SK-MEL-5 (cell line): ENCODE measurements around the gene KCNQ1OT1. TPM values are rescaled to one million over a fixed set of nuclear protein-coding genes. Genes with fewer than 3 reads are reported as not detected.

ENCODE experiments used
- DNase-seq: peaks from one replicate; pipeline ENCODE4 v3.0.0-alpha.2; 2016; ENCODE audit warnings: low read depth, low spot score
- in situ Hi-C: cut with HindIII; loops from 2 replicates; pipeline ENCODE4 v1.10.0; 2016; ENCODE audit warnings: low sequenced_read_pairs, high pct_unique_total_duplicates, low pct_unique_long_range_greater_than_20kb
- total RNA-seq: library from RNA; depleted of rRNA; stranded (reverse); fragments of >200 nt; shearing (Covaris generic); gene quantifications from 2 replicates; pipeline ENCODE4 v1.2.3, GENCODE V29; 2014

The KCNQ1OT1 gene
- total RNA-seq, 1 experiment from 2014 or later: 0.48 TPM

DNA sequence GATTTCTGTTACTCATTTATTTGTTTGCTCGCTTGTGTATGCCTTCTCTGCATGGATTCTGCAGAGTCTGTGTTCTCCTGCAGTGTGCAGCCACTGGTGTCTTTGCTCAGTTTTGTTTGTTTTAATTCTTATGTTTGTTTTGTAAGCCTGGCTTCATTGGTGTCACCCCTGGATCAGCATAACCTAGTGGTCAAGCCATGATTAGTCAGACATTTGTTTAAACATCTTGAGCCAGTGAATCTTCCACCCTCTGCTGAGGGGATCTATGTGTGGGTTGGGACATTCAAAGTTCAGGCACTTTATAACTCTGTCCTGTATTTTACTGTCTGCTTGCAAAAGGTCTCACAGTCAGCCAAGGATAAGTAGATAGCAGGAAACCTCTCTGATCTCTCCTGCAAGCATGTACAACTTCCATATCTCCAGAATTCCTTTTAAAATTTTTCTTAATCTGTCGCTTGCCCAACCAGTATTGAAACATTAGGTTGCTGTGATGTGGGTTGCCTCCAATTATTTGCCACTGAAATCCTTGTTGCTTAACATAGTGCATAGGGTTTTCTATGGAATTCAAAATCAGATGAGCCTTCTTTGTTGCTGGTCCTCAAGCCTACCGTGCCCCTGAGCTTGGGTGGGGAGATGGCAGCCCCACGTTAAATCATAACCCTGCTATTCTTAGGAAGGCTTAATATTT is 86.8 kb downstream of the KCNQ1OT1 start:
- no peak for DNase-seq
- in situ Hi-C loops: no loop called here

DNA sequence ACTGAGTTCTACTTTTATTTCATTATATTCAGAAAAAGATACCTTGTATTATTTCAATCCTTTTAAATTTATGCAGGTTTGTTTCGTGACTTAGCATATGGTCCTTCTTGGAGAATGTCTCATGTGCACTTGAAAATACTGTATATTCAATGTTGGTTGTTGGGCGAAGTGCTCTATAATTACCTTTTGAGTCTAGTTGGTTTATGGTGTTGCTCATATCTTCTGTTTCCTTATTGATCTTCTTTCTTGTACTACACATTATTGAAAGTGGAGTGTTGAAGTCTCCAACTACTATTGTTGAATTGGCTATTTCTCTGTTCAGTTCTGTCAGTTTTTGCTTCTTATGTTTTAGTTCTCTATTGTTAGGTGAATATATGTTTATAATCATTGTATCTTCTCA is 90.4 kb downstream of the KCNQ1OT1 start:
- in situ Hi-C loops: no loop called here
- DNase-seq: no peak

DNA sequence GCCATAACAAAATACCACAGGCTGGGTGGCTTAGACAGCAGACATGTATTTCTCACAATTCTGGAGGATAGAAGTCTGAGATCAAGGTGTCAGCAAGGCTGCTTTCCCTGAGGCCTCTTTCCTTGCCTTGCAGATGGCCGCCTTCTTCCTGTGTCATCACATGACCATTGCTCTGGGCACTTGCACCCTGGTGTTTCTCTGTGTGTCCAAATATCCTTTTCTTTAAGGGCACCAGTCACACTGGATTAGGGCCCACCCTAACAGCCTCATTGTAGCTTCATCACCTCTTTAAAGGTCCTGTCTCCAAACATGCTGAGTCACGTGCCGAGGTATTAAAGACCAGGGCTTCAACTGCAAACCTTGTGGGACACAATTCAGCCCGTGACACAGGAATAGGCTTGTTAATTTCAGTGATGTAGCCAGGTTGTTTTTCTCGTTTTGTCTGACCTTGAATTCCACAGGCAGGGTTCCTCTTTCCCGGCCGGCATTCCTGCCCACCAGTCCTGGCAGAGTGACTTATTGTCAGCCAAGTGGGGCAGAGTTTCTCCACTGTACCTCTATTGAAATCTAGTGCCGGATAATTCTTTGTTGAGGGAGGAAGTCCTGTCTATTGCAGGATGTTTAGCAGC is 100.1 kb downstream of the KCNQ1OT1 start:
- no peak for DNase-seq
- in situ Hi-C loops: no loop called here

DNA sequence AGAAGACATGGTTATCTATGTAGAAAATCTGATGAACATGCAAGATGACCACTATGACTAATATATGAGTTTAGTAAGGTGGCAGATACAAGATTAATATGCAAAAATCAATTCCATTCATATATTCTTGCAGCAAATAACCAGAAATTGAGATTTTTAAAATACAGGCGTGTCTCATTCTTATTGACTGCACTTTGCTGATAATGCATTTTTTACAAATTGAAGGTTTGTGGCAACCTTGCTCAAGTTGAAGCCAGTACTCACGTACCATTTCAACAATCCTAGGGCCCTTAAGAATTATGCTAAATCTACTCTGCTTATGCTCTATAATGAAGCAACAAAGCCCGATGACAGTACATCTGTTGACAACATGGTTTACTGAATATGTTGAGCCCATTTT is 104.6 kb downstream of the KCNQ1OT1 start:
- no peak for DNase-seq
- in situ Hi-C loops: no loop called here

DNA sequence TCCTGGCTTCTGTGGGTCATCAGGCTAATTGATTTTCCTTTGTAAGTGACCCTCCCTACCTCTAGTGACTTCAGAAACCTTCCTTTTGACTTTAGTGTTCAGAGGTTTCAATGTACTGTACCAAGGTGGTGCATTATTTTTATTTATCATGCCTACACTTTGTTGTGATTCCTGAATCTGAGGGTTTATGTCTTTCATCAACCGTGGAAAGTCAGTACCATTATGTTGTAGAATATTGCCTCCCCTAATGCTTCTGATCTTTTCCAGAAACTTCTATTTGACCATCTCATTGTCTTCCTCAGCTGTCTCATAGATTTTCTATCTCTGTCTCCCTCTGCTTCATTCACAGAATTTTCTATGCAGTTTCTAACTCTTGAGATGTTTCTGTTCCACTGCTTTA is 105.5 kb downstream of the KCNQ1OT1 start:
- in situ Hi-C loops: no loop called here

DNA sequence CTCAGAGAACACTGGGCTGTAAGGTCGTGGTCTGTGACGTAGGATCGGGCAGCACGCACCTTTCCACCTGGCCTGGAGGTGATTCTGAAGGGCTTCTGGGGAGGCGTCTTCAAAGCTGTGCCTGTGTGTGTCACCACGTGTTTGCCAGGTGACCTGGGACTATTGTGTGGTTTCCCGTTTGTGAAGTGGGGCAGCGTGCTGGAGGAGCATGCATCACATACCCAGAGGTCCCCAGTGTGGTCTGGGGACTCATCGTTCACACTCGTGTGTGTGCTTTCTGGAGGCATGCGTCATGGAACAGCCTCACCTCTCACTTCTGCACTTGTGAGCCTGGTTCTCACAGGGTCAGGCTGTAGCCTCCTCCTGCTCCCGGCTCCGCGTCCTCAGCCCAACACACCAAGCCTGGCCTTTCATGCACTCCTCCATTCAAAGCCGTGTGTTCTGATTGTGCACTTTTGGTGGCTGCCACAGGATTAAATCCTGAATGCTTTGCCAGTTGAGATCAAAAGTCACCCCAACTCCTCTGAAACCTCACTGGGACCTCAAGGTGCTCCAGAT is 106.3 kb downstream of the KCNQ1OT1 start:
- DNase-seq: no peak
- in situ Hi-C loops: no loop called here

More for the DNA sequence above, 105.5 kb downstream of the KCNQ1OT1 start:
- no peak for DNase-seq

DNA sequence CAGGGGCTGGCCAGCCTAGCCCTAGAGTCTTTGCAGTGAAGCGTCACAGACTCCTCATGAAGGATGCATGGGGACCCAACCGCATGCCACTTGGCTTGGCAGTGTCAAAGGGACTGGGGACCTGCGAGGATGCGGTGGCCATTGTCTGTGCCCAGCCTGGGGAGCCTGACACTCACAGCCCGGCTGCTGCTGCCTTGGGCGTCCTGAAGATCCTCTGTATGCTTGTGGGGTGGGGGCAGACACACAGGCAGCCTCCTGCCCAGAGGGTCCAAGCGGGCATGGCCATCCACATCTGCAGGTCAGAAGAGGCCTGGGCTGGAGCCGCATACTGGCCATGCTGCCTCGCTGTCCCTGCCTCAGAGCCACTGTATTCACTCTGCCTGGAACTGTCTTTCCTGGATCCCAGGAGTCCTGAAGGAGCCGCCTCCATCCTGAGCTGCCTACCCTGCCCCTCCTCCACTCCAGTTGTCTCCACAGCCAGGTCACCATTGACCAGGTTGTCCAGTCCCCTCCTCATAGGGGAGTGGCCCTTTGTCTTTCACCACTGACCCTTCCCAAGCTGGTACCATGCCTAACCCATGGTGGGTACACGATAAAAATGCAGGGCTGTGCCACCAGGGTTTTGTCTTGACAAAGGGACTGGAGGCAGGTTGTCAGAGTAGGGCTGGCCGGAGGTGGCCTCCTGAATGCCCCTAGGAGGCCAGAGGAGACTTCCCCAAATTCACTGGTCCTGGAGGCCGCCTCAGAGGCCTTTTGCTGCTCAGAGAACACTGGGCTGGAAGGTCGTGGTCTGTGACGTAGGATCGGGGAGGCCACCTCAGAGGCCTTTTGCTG is 107.0 kb downstream of the KCNQ1OT1 start:
- in situ Hi-C loops: no loop called here
- DNase-seq: no peak

DNA sequence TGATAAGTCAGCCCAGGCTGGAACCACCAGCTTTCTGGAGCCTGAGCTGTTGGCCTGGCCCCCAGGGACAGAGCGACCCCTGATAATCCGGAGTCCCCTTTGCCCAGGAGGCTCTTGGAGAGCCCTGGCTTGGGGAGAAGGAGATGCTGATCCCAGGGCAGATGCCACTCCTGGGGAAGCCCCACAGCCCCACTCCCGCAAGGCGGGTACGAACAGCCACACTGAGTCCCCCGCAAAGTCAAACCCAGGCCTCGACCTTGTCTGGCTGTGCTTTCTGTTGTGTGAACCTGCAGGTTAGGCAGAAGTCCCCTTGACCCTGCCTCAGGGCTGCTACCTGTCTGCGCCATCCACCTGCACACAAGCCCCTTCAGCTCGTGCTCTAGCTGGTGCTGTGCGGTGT is 108.0 kb downstream of the KCNQ1OT1 start:
- no peak for DNase-seq
- in situ Hi-C loops: no loop called here

DNA sequence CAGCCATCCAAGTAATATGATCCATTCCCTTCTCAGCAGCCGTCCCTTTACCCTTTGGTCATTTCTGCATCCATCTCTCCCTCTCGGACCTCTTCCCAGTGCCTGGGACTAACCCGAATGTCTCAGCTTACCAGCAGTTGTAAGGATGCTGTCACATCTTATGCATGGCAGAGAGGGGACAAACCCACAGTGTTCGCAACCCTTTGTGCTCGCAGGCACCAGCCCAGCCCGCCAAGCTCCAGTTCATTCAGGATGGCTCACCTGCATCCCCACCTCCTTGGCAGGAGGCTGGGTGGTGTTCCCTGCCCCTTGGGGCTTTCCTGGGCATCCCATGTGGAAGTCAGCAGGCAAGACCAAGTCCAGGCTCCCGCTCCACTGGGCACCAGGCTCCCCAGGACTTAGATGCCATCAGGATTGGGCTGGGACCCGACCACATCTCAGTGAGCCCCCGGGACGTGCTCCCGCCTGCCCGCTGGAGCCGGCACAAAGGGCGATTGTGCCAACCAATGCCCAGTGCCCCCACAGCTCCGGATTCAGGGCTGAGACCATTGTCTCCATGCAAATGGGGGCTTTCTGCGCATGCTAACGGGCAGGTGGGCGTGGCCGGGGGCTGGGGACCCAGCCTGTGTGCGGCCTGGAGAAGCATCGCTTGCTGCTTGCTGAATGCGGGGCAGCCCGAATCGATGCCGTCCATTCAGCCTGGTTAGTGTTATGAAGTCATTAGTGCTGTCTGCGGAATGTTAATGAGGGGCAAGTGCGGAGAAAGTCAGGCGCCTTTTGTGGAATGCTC is 108.6 kb downstream of the KCNQ1OT1 start:
- DNase-seq: no peak
- in situ Hi-C loops: no loop called here

DNA sequence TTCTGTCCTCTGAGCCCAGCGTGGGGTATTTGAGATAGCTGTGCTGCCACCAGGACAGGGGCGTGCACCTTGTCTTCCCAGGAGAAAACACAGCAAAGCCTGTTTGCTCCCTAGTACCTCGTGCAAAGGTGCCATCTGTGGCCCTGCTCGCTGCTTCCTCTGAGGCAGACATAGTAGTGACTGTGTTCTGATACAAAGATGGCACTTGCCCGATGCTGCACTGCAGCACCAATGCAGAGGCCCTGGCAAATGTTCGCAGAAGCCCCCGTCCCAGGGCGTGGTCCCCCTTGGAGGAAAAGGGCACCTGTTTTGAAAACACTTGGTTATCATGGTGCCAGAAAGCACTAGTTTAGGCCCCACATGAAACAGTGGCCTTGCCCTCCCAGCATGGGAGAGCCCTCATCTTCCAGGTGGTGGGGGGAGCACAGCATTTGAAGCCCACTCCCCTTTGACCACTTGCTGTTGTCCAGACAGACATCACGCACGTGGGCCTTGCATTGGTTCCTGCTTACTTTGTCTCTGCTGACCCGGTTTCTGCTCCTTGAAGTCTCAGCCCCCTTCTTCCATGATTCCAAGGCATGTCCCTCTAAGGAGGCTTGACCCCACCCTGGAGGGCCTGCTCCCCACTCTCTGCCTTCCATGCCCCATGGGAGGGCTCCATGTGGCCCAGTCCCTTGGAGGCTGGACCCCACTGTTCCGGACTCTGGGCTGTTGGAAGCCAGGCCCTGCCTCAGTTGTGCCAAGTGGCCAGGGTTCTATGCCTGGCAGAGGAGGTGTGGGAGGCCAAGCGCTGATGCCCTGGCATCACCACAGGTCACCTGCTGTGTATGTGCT is 109.4 kb downstream of the KCNQ1OT1 start:
- in situ Hi-C loops: no loop called here
- DNase-seq: no peak

DNA sequence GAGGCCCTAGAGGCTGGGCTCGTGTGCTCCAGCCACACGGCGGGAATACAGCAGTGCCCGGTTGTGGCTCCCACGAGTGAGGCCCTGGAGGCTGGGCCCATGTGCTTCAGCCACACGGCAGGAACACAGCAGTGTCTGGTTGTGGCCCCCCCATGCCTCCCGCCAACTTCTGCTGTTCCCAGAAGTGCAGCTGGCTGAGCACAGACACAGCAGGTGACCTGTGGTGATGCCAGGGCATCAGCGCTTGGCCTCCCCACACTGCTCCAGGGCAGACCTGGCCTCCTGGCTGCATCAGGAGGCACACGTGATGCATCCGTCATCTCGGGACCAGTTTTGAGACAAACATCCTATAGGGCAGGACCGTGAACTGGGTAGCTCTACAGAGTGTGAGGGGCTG is 110.3 kb downstream of the KCNQ1OT1 start:
- in situ Hi-C loops: no loop called here
- no peak for DNase-seq

DNA sequence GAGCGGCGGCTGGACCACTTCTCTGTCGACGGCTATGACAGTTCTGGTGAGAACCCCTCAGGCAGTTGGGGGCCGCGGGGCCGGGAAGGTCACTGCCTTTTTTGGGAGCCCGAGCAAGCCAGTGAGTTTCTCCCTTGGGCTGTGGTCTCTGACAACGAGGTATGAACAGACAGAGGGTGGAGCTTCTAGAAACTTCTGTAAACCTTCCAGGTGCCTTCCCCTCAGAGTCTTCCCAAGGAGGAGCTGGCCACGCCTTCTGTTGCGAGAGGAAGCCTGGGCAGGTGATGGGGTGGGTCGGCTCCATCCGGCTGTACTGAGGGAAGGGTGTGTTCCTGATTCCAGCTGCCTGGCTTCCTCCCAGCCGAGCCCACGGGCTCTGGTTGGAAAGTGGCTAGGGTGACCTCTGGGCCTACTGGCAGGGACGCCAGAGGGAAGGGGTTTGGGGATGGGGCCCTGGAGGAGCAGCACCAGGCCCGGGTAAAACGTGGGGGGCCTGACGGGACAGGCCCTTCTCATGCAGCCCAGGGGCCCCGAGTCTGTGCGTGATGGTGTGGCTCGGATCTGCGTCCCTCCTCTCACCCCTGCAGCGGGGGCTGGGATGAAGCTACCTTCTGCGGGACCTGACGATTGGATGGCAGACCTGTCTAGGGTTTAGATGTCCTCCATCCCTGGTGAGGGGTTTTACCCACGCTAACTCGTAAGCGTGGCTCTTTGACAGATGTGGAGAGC is 110.8 kb downstream of the KCNQ1OT1 start:
- in situ Hi-C loops: no loop called here
- DNase-seq: no peak

DNA sequence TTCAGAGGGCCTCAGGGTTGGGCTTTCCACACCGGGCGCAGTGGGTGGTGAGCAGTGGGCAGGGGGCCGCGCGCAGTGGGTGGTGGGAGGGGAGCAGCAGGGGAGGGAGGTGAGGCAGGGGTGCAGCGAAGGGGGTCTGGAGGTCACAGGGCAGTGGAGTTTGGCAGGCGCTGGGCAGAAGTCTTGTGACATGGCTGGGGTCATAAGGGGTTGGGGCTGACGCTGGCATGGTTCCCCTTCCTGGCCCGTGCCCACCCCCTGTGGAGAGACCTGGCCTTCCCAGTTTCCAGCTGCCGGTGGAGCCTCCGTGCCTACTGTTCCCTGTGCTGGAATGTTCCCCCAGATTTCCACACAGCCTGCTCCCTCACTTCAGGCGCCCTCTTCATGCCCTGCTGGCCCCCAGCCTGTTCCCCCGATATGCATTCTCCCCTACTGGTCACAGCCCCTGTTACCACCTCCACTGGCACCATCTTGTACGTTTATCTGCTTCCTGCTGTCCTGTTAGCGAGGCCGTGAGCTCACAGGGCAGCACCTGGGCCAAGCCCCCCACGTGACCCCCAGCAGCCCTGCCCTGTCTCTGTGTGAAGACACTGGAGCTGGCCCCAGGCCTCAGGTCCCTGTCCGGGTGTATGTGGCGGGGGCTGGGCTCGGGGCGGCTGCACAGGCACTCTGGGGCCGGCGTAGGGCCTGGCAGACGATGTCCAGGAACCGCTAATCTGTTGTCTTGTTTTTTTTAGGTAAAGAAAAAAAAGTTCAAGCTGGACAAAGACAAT is 111.6 kb downstream of the KCNQ1OT1 start:
- no peak for DNase-seq

DNA sequence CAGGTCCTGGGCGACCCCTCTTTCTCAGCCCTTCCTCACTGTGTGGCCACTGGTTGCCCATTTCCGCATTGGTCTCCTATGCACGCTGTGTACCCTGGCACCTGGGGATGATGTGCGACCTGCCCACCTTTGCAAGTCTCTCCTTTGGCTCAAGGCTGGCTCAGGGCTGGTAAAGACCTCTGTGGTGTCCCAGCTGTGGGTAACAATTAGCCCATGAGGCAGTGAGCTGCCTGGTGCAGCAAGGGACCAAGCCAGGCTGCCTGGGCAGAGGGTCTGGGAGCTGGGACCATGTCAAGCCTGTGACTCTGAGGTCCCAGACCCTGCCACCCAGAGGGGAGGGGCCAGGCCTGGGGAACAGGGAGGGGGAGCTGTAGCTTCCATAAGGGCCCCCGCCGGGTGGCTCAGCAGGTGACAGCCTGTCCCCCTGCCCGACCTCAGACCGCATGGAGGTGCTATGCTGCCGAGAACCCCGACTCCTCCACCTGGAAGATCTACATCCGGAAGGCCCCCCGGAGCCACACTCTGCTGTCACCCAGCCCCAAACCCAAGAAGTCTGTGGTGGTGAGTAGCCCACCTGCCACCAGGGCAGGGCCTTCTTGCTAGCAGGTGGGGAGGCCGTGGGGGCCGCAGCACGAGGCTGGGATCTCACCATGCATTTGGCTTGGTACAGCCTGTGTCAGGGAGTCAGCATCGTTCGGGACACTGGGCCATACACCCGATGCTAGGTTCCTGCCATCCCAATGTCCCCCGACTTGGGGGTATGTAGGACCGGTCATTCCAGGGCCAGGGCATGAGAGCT is 112.5 kb downstream of the KCNQ1OT1 start:
- in situ Hi-C loops: no loop called here
- no peak for DNase-seq

More for the DNA sequence above, 111.6 kb downstream of the KCNQ1OT1 start:
- in situ Hi-C loops: no loop called here

DNA sequence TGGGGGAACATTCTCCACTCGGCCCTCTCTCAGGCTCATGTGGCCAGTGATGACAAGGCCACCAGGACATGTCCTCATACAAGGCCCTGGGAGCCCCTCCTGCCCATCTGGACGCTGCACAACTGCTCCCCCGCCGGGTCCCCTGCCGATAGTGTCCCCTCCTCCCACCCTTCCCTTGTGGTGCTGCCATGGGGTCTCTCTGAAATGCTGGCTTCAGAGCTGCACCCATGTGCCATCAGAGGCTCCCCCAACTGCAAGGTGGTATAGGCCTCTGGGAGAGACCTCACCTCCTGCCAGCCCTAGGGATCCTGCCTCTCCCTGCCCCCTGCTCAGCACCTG is 113.0 kb downstream of the KCNQ1OT1 start:
- DNase-seq: no peak
- in situ Hi-C loops: no loop called here
